NK-92 treated with Interleukin-12 subunit alpha and Interleukin-12 subunit beta, amount 100 ng/mL, for 24 hours (cell line): ENCODE results near the gene MRPS2.
"Not testable (repeated sequence)": the region's sequence is repeated elsewhere in the genome, so short reads cannot be mapped to it uniquely, and the experiment has no call there.

ENCODE experiments used
- DNase-seq: peaks from one replicate; lab custom pipeline; 2025; lab: John Stamatoyannopoulos, UW

Gene MRPS2

GRCh38 chr9:135499326-135500070 is 984 bp upstream of the MRPS2 start:
- peak; percentile 50 for DNase-seq

- no peak for DNase-seq
These were observed 384 bp upstream of the MRPS2 start for GRCh38 chr9:135500071-135500524.

- DNase-seq = no peak
These were observed 1.0 kb downstream of the MRPS2 start for GRCh38 chr9:135501261-135502167.

- DNase-seq = no peak
These were observed 1.8 kb downstream of the MRPS2 start for GRCh38 chr9:135502168-135502872.

GRCh38 chr9:135502873-135503321 is 2.4 kb downstream of the MRPS2 start:
- no peak for DNase-seq

GRCh38 chr9:135503371-135504261 is 3.1 kb downstream of the MRPS2 start:
- no peak for DNase-seq

- DNase-seq = peak; percentile 30
These were observed 4.1 kb downstream of the MRPS2 start for GRCh38 chr9:135504262-135505243.

GRCh38 chr9:135505406-135506187 is 5.1 kb downstream of the MRPS2 start:
- DNase-seq = no peak

- no peak for DNase-seq
These were observed 6.0 kb downstream of the MRPS2 start for GRCh38 chr9:135506327-135507103.

- no peak for DNase-seq
These were observed 6.9 kb downstream of the MRPS2 start for GRCh38 chr9:135507104-135508035.

- DNase-seq = no peak
These were observed 7.8 kb downstream of the MRPS2 start for GRCh38 chr9:135508211-135508820.

- no peak for DNase-seq
These were observed 9.0 kb downstream of the MRPS2 start for GRCh38 chr9:135509458-135509857.

- DNase-seq = no peak
These were observed 11.7 kb downstream of the MRPS2 start for GRCh38 chr9:135512241-135512603.

GRCh38 chr9:135512904-135513303 is 12.4 kb downstream of the MRPS2 start:
- DNase-seq = no peak

- DNase-seq = no peak
These were observed 12.9 kb downstream of the MRPS2 start for GRCh38 chr9:135513351-135513846.

GRCh38 chr9:135513906-135514305 is 13.4 kb downstream of the MRPS2 start:
- DNase-seq = not testable (repeated sequence)
